Measurements from ENCODE around the gene SPTB.

Gene SPTB

GRCh38 chr14:64711039-64711438 is 168.7 kb downstream of the SPTB start:
- TF ChIP-seq POLR2A (IDR thresholded peaks at IDR 0.05; ENCODE audit: low read depth, low read length), result no peak
- DNase-seq (ENCODE audit: insufficient read length, low spot score) (no peak), FAIRE-seq (no peak)

- DNase-seq (ENCODE audit: insufficient read length, low spot score), result no peak
- no peak for TF ChIP-seq POLR2A (IDR thresholded peaks at IDR 0.05; ENCODE audit: low read depth, low read length)
- no peak for FAIRE-seq
Observed at GRCh38 chr14:64709126-64709525, 170.6 kb downstream of the SPTB start.

- no peak for TF ChIP-seq POLR2A (IDR thresholded peaks at IDR 0.05; ENCODE audit: low read depth, low read length)
- DNase-seq (ENCODE audit: insufficient read length, low spot score), result peak; percentile 54
Observed at GRCh38 chr14:64708148-64709004, 171.3 kb downstream of the SPTB start.

GRCh38 chr14:64707661-64708060 is 172.0 kb downstream of the SPTB start:
- FAIRE-seq (peak; percentile 100), DNase-seq (ENCODE audit: insufficient read length, low spot score) (peak; percentile 83)
- no peak for TF ChIP-seq POLR2A (IDR thresholded peaks at IDR 0.05; ENCODE audit: low read depth, low read length)

More at GRCh38 chr14:64708148-64709004, 171.3 kb downstream of the SPTB start:
- no peak for FAIRE-seq

GRCh38 chr14:64706593-64707193 is 173.0 kb downstream of the SPTB start:
- DNase-seq (ENCODE audit: insufficient read length, low spot score), result no peak

GRCh38 chr14:64706119-64706592 is 173.6 kb downstream of the SPTB start:
- no peak for TF ChIP-seq POLR2A (IDR thresholded peaks at IDR 0.05; ENCODE audit: low read depth, low read length)
- no peak for DNase-seq (ENCODE audit: insufficient read length, low spot score)
- peak; percentile 45 for FAIRE-seq

More at GRCh38 chr14:64706593-64707193, 173.0 kb downstream of the SPTB start:
- no peak for FAIRE-seq
- TF ChIP-seq POLR2A (IDR thresholded peaks at IDR 0.05; ENCODE audit: low read depth, low read length), result no peak

GRCh38 chr14:64705381-64706118 is 174.2 kb downstream of the SPTB start:
- FAIRE-seq, result no peak
- no peak for DNase-seq (ENCODE audit: insufficient read length, low spot score)
- TF ChIP-seq POLR2A (IDR thresholded peaks at IDR 0.05; ENCODE audit: low read depth, low read length), result no peak

- TF ChIP-seq POLR2A (IDR thresholded peaks at IDR 0.05; ENCODE audit: low read depth, low read length), result no peak
- no peak for FAIRE-seq
- DNase-seq (ENCODE audit: insufficient read length, low spot score), result no peak
Observed at GRCh38 chr14:64704743-64705380, 174.8 kb downstream of the SPTB start.

- FAIRE-seq (no peak), DNase-seq (ENCODE audit: insufficient read length, low spot score) (peak; percentile 77)
- TF ChIP-seq POLR2A (IDR thresholded peaks at IDR 0.05; ENCODE audit: low read depth, low read length), result no peak
Observed at GRCh38 chr14:64704143-64704742, 175.5 kb downstream of the SPTB start, which contains the start of gene PLEKHG3. Gene PLEKHG3 (plus strand): TSS chr14:64704424. CDS start chr14:64727632, 23,208 bp downstream.

- no peak for TF ChIP-seq POLR2A (IDR thresholded peaks at IDR 0.05; ENCODE audit: low read depth, low read length)
- DNase-seq (ENCODE audit: insufficient read length, low spot score), result no peak
- no peak for FAIRE-seq
Observed at GRCh38 chr14:64703395-64704142, 176.1 kb downstream of the SPTB start.

- no peak for DNase-seq (ENCODE audit: insufficient read length, low spot score)
- no peak for TF ChIP-seq POLR2A (IDR thresholded peaks at IDR 0.05; ENCODE audit: low read depth, low read length)
- no peak for FAIRE-seq
Observed at GRCh38 chr14:64702493-64703394, 177.0 kb downstream of the SPTB start.

GRCh38 chr14:64701660-64702059 is 178.0 kb downstream of the SPTB start:
- FAIRE-seq (no peak), DNase-seq (ENCODE audit: insufficient read length, low spot score) (no peak)
- TF ChIP-seq POLR2A (IDR thresholded peaks at IDR 0.05; ENCODE audit: low read depth, low read length), result no peak
